OCI-LY1 (cell line): ENCODE results near the gene CHID1.

Experiments
- H2AFZ ChIP-seq: fragments of 200-600 bp; sonication (generic), shearing (Covaris generic); 2 replicates; pipeline ENCODE4 v1.6.0; 2014; ENCODE audit warnings: antibody characterized with exemption, mild to moderate bottlenecking, low read length
- H3F3A ChIP-seq: fragments of 200-600 bp; sonication (generic), shearing (Covaris generic); 2 replicates; pipeline ENCODE4 v1.6.0; 2014; ENCODE audit warnings: mild to moderate bottlenecking, antibody characterized with exemption, low read length, moderate library complexity; ENCODE audit not compliant: insufficient read depth
- H3K27ac ChIP-seq: fragments of 200-600 bp; sonication (generic); 2 replicates; pipeline ENCODE4 v1.5.1; 2014; ENCODE audit warnings: low read length, mixed run types, mild to moderate bottlenecking, low read depth; ENCODE audit not compliant: poor library complexity, severe bottlenecking
- H3K27me3 ChIP-seq: fragments of 200-600 bp; sonication (generic); 2 replicates; pipeline ENCODE4 v1.6.0; 2014; ENCODE audit warnings: antibody characterized with exemption, mild to moderate bottlenecking, low read length, moderate library complexity; ENCODE audit not compliant: insufficient read depth
- H3K36me3 ChIP-seq: fragments of 200-600 bp; sonication (generic); 2 replicates; pipeline ENCODE4 v1.6.1; 2014; ENCODE audit warnings: mild to moderate bottlenecking, antibody characterized with exemption, low read length, moderate library complexity, mixed read lengths; ENCODE audit not compliant: insufficient read depth
- H3K4me1 ChIP-seq: fragments of 200-600 bp; sonication (generic); 2 replicates; pipeline ENCODE4 v1.5.1; 2014; ENCODE audit warnings: mild to moderate bottlenecking, low read length, moderate library complexity; ENCODE audit not compliant: insufficient read depth, severe bottlenecking
- H3K4me2 ChIP-seq: fragments of 200-600 bp; sonication (generic), shearing (Covaris generic); 2 replicates; pipeline ENCODE4 v1.6.1; 2014; ENCODE audit warnings: low read length
- H3K4me3 ChIP-seq: fragments of 200-600 bp; sonication (generic); 2 replicates; pipeline ENCODE4 v1.5.1; 2014; ENCODE audit warnings: low read length, low read depth, mild to moderate bottlenecking, mixed read lengths; ENCODE audit not compliant: poor library complexity, severe bottlenecking
- H3K79me2 ChIP-seq: fragments of 200-600 bp; shearing (Covaris generic); 2 replicates; pipeline ENCODE4 v1.6.1; 2016; ENCODE audit warnings: mixed run types, low read length, mixed read lengths; ENCODE audit not compliant: insufficient read depth
- H3K9ac ChIP-seq: fragments of 200-600 bp; sonication (generic), shearing (Covaris generic); 2 replicates; pipeline ENCODE4 v1.6.1; 2014; ENCODE audit warnings: mild to moderate bottlenecking, low read length, mixed read lengths
- H3K9me2 ChIP-seq: fragments of 200-600 bp; sonication (generic), shearing (Covaris generic); 2 replicates; pipeline ENCODE4 v1.6.1; 2014; ENCODE audit warnings: low read depth, mild to moderate bottlenecking, low read length, mixed read lengths
- H3K9me3 ChIP-seq: fragments of 200-600 bp; shearing (Covaris generic); 2 replicates; pipeline ENCODE4 v1.6.1; 2014; ENCODE audit warnings: low read length, mixed read lengths
- H4K20me1 ChIP-seq: fragments of 200-600 bp; sonication (generic), shearing (Covaris generic); 2 replicates; pipeline ENCODE4 v1.6.0; 2016; ENCODE audit warnings: mild to moderate bottlenecking, low read length; ENCODE audit not compliant: insufficient read depth
- CTCF ChIP-seq: fragments of 200-600 bp; sonication (generic), shearing (Covaris generic); IDR thresholded peaks from 2 replicates; pipeline ENCODE4 v1.5.1; 2017; ENCODE audit warnings: mild to moderate bottlenecking, antibody characterized with exemption, low read length, moderate library complexity, mixed read lengths
- EZH2 ChIP-seq: fragments of 200-600 bp; sonication (generic), shearing (Covaris generic); IDR thresholded peaks from 2 replicates; pipeline ENCODE4 v1.8.0; 2017; ENCODE audit warnings: borderline replicate concordance, mixed run types, mild to moderate bottlenecking, antibody characterized with exemption, low read length, moderate library complexity, mixed read lengths

The CHID1 gene

DNA sequence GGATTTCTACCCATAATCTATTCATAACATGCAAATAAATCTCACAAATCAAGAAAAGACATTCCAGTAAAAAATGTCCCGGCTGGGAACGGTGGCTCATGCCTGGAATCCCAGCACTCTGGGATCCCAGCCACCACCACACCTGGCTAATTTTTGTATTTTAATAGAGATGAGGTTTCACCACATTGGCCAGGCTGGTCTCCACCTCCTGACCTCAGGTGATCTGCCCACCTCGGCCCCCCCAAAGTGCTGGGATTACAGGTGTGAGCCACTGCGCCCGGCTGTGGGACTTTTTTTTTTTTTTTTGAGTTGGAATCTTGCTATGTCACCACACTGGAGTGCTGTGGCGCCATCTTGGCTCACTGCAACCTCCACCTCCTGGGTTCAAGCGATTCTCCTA, 4.7 kb downstream of the CHID1 start:
- no peak overlapping the region for H3K9ac ChIP-seq
- H3K4me3 ChIP-seq = no peak overlapping the region
- no peaks in the 10 kb centered on the region for H3K9me3 ChIP-seq
- H3K4me2 ChIP-seq = no peak overlapping the region
- no peak overlapping the region for H3K27ac ChIP-seq
- no peaks in the 10 kb centered on the region for H3K9me2 ChIP-seq
- no peak overlapping the region for H2AFZ ChIP-seq
- 0 out of 2 replicates have a peak, but pooled peaks cover 7% of the 10 kb centered on the region for H3K79me2 ChIP-seq
- TF ChIP-seq CTCF (no peak), EZH2 (no peak)
- peaks cover 39% of the 10 kb centered on the region for H3K36me3 ChIP-seq
- H3F3A ChIP-seq = no peaks in the 10 kb centered on the region
- peaks cover 16% of the 10 kb centered on the region for H3K4me1 ChIP-seq
- H4K20me1 ChIP-seq = no peaks in the 10 kb centered on the region
- H3K27me3 ChIP-seq = no peaks in the 10 kb centered on the region

- Histone ChIP-seq H3K9me2 (no peaks in the 10 kb centered on the region), H3K4me1 (peaks cover 8% of the 10 kb centered on the region), H3K4me2 (no peak overlapping the region), H4K20me1 (no peaks in the 10 kb centered on the region), H3K36me3 (peaks cover 55% of the 10 kb centered on the region), H3K27me3 (no peaks in the 10 kb centered on the region), H3F3A (no peaks in the 10 kb centered on the region), H3K27ac (no peak overlapping the region), H3K79me2 (no peaks in the 10 kb centered on the region), H3K9ac (no peak overlapping the region), H3K9me3 (no peaks in the 10 kb centered on the region), H3K4me3 (no peak overlapping the region), H2AFZ (no peak overlapping the region)
- TF ChIP-seq CTCF (no peak), EZH2 (no peak)
Measured at GRCh38 chr11:904380-904779, 6.2 kb downstream of the CHID1 start.

- Histone ChIP-seq H3K36me3 (peaks cover 73% of the 10 kb centered on the region), H2AFZ (no peak overlapping the region), H4K20me1 (no peaks in the 10 kb centered on the region), H3F3A (no peaks in the 10 kb centered on the region), H3K9ac (no peak overlapping the region), H3K4me1 (no peaks in the 10 kb centered on the region), H3K9me3 (no peaks in the 10 kb centered on the region), H3K27me3 (no peaks in the 10 kb centered on the region), H3K9me2 (no peaks in the 10 kb centered on the region), H3K79me2 (no peaks in the 10 kb centered on the region), H3K27ac (no peak overlapping the region), H3K4me2 (no peak overlapping the region), H3K4me3 (no peak overlapping the region)
- TF ChIP-seq EZH2 = no peak
- no peak for TF ChIP-seq CTCF
Measured at GRCh38 chr11:901452-902061, 9.1 kb downstream of the CHID1 start.
